ENCODE results near the gene RPS6KA2.

The RPS6KA2 gene

DNA sequence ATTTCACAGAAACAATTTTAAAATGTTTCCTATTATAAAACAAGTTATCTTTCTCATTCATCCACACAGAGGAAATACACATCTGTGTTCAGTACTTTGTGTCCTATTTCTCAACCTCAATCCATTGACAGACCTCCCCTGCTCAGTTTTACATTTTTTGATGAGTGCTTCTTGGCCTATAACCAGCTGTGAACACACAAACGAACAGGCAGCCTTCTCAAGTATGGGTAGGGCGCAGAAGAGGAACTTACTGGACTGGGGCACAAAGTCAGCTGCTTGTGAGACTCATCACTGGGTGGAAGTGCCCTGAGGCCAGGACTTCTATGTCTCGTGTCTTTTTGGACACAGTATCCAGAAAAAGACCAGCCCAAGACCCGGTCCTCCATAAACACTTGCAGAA lies 2.8 kb downstream of the RPS6KA2 start:
- Histone ChIP-seq H3K36me3 (ENCODE audit: control insufficient read depth, insufficient read depth, low read length) (no peaks in the 10 kb centered on the region), H3K9me3 (ENCODE audit: control insufficient read depth, low read length) (no peaks in the 10 kb centered on the region), H3K27ac (ENCODE audit: insufficient read depth, low read depth, low read length, poor library complexity, severe bottlenecking) (no peak overlapping the region), H3K4me1 (ENCODE audit: control insufficient read depth, insufficient read depth, low read length) (peaks cover 14% of the 10 kb centered on the region), H3K27me3 (ENCODE audit: control insufficient read depth, insufficient read depth, low read length, poor library complexity, severe bottlenecking) (peaks cover 30% of the 10 kb centered on the region), H3K4me3 (ENCODE audit: insufficient read depth, low read depth, low read length) (no peak overlapping the region)
- 90 to 95% methylated on average over 4 of the region's 4 CpGs for WGBS, 2 experiments

DNA sequence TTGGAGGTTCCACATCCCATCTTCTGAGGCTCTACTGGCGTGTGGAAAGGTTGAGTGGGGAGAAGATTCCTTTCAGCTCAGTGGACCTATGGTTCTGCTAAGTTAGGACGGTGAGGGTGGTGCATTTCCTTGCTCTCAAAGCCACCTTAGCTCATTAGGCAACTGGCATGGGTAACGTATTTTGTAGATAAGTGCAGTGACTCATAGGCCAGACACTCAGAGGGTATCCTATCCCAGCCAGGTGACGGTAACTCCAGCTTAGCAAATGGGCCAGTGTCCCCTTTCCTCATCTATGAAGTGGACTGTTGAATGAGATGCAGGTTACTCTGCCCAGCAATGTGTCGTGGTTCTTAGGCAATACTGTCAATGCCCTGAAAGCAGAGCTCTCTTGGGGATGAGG lies 3.7 kb downstream of the RPS6KA2 start:
- Histone ChIP-seq H3K36me3 (ENCODE audit: control insufficient read depth, insufficient read depth, low read length) (no peaks in the 10 kb centered on the region), H3K4me1 (ENCODE audit: control insufficient read depth, insufficient read depth, low read length) (peaks cover 9% of the 10 kb centered on the region)

DNA sequence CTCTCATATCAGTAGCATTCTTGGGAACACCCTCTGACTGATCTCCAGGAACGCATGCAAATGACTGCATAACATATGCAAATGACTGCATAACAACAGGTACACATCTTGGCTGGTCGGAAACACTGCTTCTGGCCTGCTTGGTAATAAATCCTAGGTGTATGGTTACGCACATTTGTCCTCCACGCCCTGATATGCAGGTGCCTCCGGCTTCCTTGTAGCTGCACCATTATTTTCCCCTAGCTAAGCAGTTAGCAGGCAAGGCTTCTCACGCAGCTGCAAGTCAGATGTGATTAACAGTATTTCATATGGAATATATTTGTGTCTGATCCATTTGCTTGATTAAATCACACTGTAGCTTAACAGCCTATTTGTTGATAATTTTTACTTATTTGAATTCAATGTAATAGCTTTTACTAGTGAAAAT lies 5.9 kb downstream of the RPS6KA2 start:
- Histone ChIP-seq H3K9me3 (ENCODE audit: control insufficient read depth, low read length) (no peaks in the 10 kb centered on the region), H3K27ac (ENCODE audit: insufficient read depth, low read depth, low read length, poor library complexity, severe bottlenecking) (no peak overlapping the region), H3K27me3 (ENCODE audit: control insufficient read depth, insufficient read depth, low read length, poor library complexity, severe bottlenecking) (peaks cover 9% of the 10 kb centered on the region), H3K4me3 (ENCODE audit: insufficient read depth, low read depth, low read length) (no peak overlapping the region), H3K36me3 (ENCODE audit: control insufficient read depth, insufficient read depth, low read length) (no peaks in the 10 kb centered on the region), H3K4me1 (ENCODE audit: control insufficient read depth, insufficient read depth, low read length) (peaks cover under 1% of the 10 kb centered on the region)
- WGBS, 2 experiments, result 75 to 77% methylated on average over 6 of the region's 6 CpGs

More for the DNA sequence above, 3.7 kb downstream of the RPS6KA2 start:
- 91 to 93% methylated on average over 5 of the region's 5 CpGs for WGBS, 2 experiments
- Histone ChIP-seq H3K27ac (ENCODE audit: insufficient read depth, low read depth, low read length, poor library complexity, severe bottlenecking) (no peak overlapping the region), H3K4me3 (ENCODE audit: insufficient read depth, low read depth, low read length) (no peak overlapping the region), H3K27me3 (ENCODE audit: control insufficient read depth, insufficient read depth, low read length, poor library complexity, severe bottlenecking) (peaks cover 20% of the 10 kb centered on the region), H3K9me3 (ENCODE audit: control insufficient read depth, low read length) (no peaks in the 10 kb centered on the region)

DNA sequence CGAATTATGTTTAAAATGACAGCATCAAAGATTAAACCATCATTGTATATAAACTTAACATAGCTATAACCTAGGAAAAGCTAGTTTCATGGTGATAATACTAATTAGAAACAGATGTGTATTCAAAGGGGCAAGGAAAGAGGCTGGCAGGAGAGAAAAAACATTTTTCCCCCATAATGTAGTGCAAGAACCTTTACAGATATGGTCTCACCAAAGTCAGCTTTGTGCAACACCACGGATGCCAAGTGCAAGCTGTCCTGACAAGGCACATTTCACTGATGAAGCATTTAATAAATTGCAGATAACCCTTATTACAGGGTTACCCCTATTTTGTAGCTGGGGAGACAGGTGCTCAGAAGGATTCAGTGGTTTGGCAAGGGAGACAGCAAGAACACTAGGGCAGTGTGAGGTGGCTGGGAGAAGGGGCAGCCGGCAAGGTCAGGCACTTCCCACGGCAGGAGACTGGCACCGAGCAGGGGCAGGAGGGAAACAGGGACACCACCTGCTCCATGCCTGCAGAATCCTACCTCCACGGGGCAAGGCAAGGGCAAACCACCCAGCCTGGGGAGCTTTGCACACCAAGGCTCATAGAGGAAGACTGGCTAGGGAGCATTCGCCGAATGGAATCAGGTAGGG lies 6.5 kb downstream of the RPS6KA2 start:
- Histone ChIP-seq H3K36me3 (ENCODE audit: control insufficient read depth, insufficient read depth, low read length) (no peaks in the 10 kb centered on the region), H3K4me1 (ENCODE audit: control insufficient read depth, insufficient read depth, low read length) (no peaks in the 10 kb centered on the region), H3K27me3 (ENCODE audit: control insufficient read depth, insufficient read depth, low read length, poor library complexity, severe bottlenecking) (peaks cover 4% of the 10 kb centered on the region), H3K9me3 (ENCODE audit: control insufficient read depth, low read length) (no peaks in the 10 kb centered on the region), H3K27ac (ENCODE audit: insufficient read depth, low read depth, low read length, poor library complexity, severe bottlenecking) (no peak overlapping the region), H3K4me3 (ENCODE audit: insufficient read depth, low read depth, low read length) (no peak overlapping the region)
- 73% methylated on average over 8 of the region's 8 CpGs for WGBS, 2 experiments

DNA sequence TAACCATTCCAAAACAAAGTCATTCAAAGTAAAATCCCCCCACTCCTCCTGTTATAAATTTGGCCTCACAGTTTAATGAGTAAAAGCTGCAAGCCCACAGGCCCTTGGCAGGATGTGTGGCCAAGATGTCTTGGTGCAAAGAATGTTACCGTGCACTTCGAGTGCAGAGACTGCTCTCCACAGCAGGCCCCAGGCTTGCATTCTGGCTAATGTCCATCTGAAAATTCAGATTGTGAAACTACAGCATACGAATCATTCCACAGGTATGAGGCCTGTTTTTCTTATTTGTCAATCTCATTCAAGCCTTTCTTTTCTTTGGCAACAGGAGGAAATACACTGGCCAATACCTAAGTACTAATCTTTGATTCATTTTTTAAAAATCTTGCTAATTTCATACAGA lies 7.1 kb downstream of the RPS6KA2 start:
- no peak overlapping the region for H3K27ac ChIP-seq (ENCODE audit: insufficient read depth, low read depth, low read length, poor library complexity, severe bottlenecking)
- WGBS, 2 experiments, result 91 to 94% methylated on average over 3 of the region's 3 CpGs

DNA sequence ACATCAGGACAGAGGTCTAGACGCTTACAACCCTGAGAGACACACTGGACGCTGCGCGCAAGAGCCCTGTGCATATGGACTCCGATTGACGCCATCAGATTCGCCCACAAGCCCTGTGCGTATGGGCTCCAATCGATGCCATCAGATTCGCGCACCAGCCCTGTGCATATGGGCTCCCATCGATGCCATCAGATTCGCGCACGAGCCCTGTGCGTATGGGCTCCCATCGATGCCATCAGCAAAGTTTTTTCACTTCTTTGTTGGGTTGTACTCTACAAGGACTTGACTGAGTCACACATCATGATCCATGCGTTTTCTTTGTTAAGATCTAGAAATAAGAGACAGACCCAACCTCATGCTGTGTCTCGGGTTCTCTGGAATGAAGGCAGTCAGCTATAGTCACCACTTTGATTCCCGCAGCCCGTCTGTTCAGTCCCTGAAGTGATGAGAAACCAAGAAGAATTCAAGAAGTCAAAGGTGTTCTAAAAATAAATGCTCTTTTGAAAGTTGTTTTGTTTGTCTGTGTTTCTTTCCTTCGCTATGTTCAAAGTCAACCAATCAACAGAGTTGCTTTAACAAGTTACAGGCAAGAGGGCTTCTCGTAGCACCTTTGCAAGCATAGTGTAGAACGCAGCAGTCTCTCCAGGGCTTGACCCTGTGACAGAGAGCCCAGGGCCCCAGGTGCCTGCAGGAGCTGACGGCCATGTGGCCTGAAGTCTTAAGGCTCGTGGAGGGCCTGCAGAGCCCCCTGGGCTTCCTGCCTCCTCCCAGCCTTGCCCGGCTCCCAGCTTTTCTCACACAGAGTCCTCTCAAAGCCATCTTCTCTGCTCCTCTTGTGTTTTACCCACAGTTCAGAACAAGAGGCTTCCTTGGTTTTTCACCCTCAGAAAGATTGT lies 7.9 kb downstream of the RPS6KA2 start:
- H3K4me3 ChIP-seq (ENCODE audit: insufficient read depth, low read depth, low read length), result no peak overlapping the region
- WGBS, 2 experiments, result 92% methylated on average over 27 of the region's 27 CpGs
- H3K36me3 ChIP-seq (ENCODE audit: control insufficient read depth, insufficient read depth, low read length), result no peaks in the 10 kb centered on the region
- H3K4me1 ChIP-seq (ENCODE audit: control insufficient read depth, insufficient read depth, low read length), result no peaks in the 10 kb centered on the region
- H3K27ac ChIP-seq (ENCODE audit: insufficient read depth, low read depth, low read length, poor library complexity, severe bottlenecking), result no peak overlapping the region
- H3K9me3 ChIP-seq (ENCODE audit: control insufficient read depth, low read length), result no peaks in the 10 kb centered on the region
- H3K27me3 ChIP-seq (ENCODE audit: control insufficient read depth, insufficient read depth, low read length, poor library complexity, severe bottlenecking), result no peaks in the 10 kb centered on the region

More for the DNA sequence above, 7.1 kb downstream of the RPS6KA2 start:
- H3K36me3 ChIP-seq (ENCODE audit: control insufficient read depth, insufficient read depth, low read length), result no peaks in the 10 kb centered on the region
- H3K4me1 ChIP-seq (ENCODE audit: control insufficient read depth, insufficient read depth, low read length), result no peaks in the 10 kb centered on the region
- H3K4me3 ChIP-seq (ENCODE audit: insufficient read depth, low read depth, low read length), result no peak overlapping the region
- H3K27me3 ChIP-seq (ENCODE audit: control insufficient read depth, insufficient read depth, low read length, poor library complexity, severe bottlenecking), result no peaks in the 10 kb centered on the region
- no peaks in the 10 kb centered on the region for H3K9me3 ChIP-seq (ENCODE audit: control insufficient read depth, low read length)

DNA sequence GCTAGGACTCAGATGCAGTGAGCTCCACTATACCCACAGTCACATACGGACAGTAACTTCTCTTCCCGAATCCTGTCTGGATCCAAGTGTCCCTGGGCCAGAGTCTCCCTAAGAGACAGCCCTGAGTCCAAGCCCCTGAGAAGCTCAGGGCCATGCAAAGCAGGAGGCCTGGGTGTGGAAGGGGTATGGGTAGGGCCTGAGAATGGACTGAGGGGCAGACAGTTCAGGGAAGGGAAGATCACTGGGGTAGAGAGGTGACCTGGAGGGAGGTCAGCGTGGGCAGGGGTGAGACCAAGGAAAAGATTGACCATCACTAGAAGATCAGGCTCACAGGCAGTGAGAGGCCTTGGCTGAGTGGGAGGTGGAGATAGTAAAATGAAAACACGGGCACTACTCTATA lies 8.8 kb downstream of the RPS6KA2 start:
- Histone ChIP-seq H3K27ac (ENCODE audit: insufficient read depth, low read depth, low read length, poor library complexity, severe bottlenecking) (no peak overlapping the region), H3K27me3 (ENCODE audit: control insufficient read depth, insufficient read depth, low read length, poor library complexity, severe bottlenecking) (no peaks in the 10 kb centered on the region), H3K9me3 (ENCODE audit: control insufficient read depth, low read length) (no peaks in the 10 kb centered on the region), H3K36me3 (ENCODE audit: control insufficient read depth, insufficient read depth, low read length) (no peaks in the 10 kb centered on the region), H3K4me3 (ENCODE audit: insufficient read depth, low read depth, low read length) (no peak overlapping the region), H3K4me1 (ENCODE audit: control insufficient read depth, insufficient read depth, low read length) (no peaks in the 10 kb centered on the region)
- 95 to 96% methylated on average over 4 of the region's 4 CpGs for WGBS, 2 experiments

DNA sequence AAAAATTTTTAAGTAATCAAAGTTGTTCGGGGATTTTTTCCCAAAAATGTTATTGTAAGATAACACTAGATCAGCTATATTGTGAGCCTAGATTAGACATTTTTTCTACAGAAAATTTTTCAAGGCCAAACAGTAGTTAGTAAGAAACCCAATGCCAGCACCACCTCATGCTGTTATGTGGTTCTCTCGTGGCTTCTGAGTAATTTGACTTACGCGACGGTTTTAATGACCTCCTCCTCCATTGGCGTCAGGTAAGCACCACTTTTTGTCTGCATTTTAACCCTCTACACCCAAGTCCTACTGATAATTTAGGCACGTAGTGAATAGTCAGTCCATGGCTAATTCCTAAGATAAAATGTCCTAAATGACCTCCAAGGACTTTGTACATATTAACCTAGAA lies 9.7 kb downstream of the RPS6KA2 start:
- H3K27me3 ChIP-seq (ENCODE audit: control insufficient read depth, insufficient read depth, low read length, poor library complexity, severe bottlenecking), result no peaks in the 10 kb centered on the region
- no peaks in the 10 kb centered on the region for H3K9me3 ChIP-seq (ENCODE audit: control insufficient read depth, low read length)
- no peak overlapping the region for H3K27ac ChIP-seq (ENCODE audit: insufficient read depth, low read depth, low read length, poor library complexity, severe bottlenecking)
- WGBS, 2 experiments, result 92 to 93% methylated on average over 6 to 7 of the region's 7 CpGs
- no peaks in the 10 kb centered on the region for H3K36me3 ChIP-seq (ENCODE audit: control insufficient read depth, insufficient read depth, low read length)
- H3K4me1 ChIP-seq (ENCODE audit: control insufficient read depth, insufficient read depth, low read length), result no peaks in the 10 kb centered on the region
- no peak overlapping the region for H3K4me3 ChIP-seq (ENCODE audit: insufficient read depth, low read depth, low read length)

DNA sequence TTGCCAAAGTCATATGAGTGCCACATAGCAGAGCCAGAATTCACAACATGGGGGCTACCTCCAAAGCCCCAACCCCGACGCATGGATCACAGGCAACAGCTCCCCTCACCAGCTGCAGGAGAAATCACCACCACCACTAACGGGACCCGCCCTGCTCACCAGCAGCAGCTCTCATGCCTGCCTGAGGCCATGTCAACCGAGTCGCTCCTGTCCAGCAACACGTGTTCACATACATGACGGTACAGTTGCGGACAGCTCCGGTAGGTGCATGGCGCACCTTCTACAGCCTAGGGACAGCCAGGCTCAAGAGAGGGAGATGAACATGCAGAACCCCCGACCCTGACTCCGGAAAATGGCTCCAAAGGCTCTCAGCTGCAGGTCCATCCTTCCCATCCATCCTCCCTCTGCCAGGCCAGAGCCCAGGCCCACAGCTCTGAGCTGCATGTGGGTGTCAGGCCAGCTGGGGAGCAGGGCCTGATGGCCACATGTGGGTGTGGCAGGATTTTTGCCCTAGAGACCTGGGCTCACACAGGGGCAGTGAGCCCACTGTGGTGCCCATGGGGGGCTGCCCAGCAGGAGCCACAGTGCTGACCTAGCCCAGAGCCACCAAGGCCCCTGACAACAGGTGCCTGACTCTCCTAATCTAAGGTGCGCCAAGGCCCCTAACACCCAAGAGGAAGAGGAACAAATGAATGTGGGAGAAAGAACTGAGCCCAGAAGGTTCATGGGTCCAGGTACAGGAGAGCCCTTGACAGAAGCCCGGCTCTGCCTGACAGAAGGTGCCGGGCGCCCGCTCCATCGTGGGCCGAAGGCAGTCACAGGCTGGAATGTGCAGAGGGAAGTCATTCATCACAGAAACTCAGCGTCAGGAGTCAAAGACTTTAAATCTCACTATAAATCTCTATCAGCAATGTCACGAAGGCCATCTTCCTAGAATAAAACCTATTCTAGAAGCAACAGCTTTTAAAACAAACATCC lies 10.5 kb downstream of the RPS6KA2 start:
- Histone ChIP-seq H3K4me1 (ENCODE audit: control insufficient read depth, insufficient read depth, low read length) (no peaks in the 10 kb centered on the region), H3K27ac (ENCODE audit: insufficient read depth, low read depth, low read length, poor library complexity, severe bottlenecking) (no peak overlapping the region), H3K27me3 (ENCODE audit: control insufficient read depth, insufficient read depth, low read length, poor library complexity, severe bottlenecking) (no peaks in the 10 kb centered on the region), H3K36me3 (ENCODE audit: control insufficient read depth, insufficient read depth, low read length) (no peaks in the 10 kb centered on the region), H3K9me3 (ENCODE audit: control insufficient read depth, low read length) (no peaks in the 10 kb centered on the region), H3K4me3 (ENCODE audit: insufficient read depth, low read depth, low read length) (no peak overlapping the region)
- WGBS, 2 experiments, result 94 to 95% methylated on average over 22 of the region's 22 CpGs
